H9 (cell line): ENCODE results near the gene HAUS1. TPM values are rescaled to one million over a fixed set of nuclear protein-coding genes. Genes with fewer than 3 reads are reported as not detected.

ENCODE experiments used
- DNase-seq: peaks from one replicate; pipeline ENCODE4 v3.0.0-alpha.2; 2017
- H2AFZ ChIP-seq: one replicate; pipeline ENCODE4 v1.6.1; 2013; ENCODE audit warnings: mild to moderate bottlenecking, low read length, control low read depth, moderate library complexity
- H2AK5ac ChIP-seq: 2 replicates; pipeline ENCODE4 v1.6.1; 2013; ENCODE audit warnings: low read length, control low read depth, mixed read lengths; ENCODE audit not compliant: insufficient read length
- H2BK120ac ChIP-seq: one replicate; pipeline ENCODE4 v1.6.1; 2013; ENCODE audit warnings: low read depth, mild to moderate bottlenecking, low read length, control low read depth, inconsistent platforms; ENCODE audit not compliant: poor library complexity, severe bottlenecking
- H2BK12ac ChIP-seq: 2 replicates; pipeline ENCODE4 v1.6.1; 2013; ENCODE audit warnings: low read length, control low read depth, mixed read lengths, low read depth; ENCODE audit not compliant: insufficient read length
- H2BK15ac ChIP-seq: 2 replicates; pipeline ENCODE4 v1.6.1; 2013; ENCODE audit warnings: low read depth, low read length, control low read depth
- H2BK20ac ChIP-seq: one replicate; pipeline ENCODE4 v1.6.1; 2013; ENCODE audit warnings: low read depth, mild to moderate bottlenecking, low read length, control low read depth, inconsistent platforms; ENCODE audit not compliant: poor library complexity, severe bottlenecking
- H2BK5ac ChIP-seq: 2 replicates; pipeline ENCODE4 v1.6.1; 2013; ENCODE audit warnings: low read length, control low read depth, mixed read lengths; ENCODE audit not compliant: insufficient read length
- H3K14ac ChIP-seq: 2 replicates; pipeline ENCODE4 v1.6.1; 2013; ENCODE audit warnings: low read length, control low read depth; ENCODE audit not compliant: insufficient read depth
- H3K18ac ChIP-seq: 2 replicates; pipeline ENCODE4 v1.6.1; 2013; ENCODE audit warnings: low read depth, mild to moderate bottlenecking, mixed read lengths, low read length, control low read depth; ENCODE audit not compliant: insufficient read length
- H3K23ac ChIP-seq: 2 replicates; pipeline ENCODE4 v1.6.1; 2013; ENCODE audit warnings: low read length, control low read depth, mixed read lengths, low read depth; ENCODE audit not compliant: insufficient read length
- H3K23me2 ChIP-seq: 2 replicates; pipeline ENCODE4 v1.6.1; 2013; ENCODE audit warnings: low read depth, mild to moderate bottlenecking, mixed read lengths, low read length, control low read depth; ENCODE audit not compliant: insufficient read length, poor library complexity, severe bottlenecking
- H3K27ac ChIP-seq: 2 replicates; pipeline ENCODE4 v1.5.1; 2013; ENCODE audit warnings: low read length, control low read depth, mixed read lengths, low read depth; ENCODE audit not compliant: insufficient read length
- H3K27me3 ChIP-seq: 2 replicates; pipeline ENCODE4 v1.6.1; 2013; ENCODE audit warnings: low read length, control low read depth, inconsistent platforms; ENCODE audit not compliant: insufficient read depth
- H3K4ac ChIP-seq: 2 replicates; pipeline ENCODE4 v1.6.1; 2013; ENCODE audit warnings: low read depth, mild to moderate bottlenecking, control low read depth, inconsistent platforms, low read length, moderate library complexity
- H3K4me1 ChIP-seq: 2 replicates; pipeline ENCODE4 v1.6.1; 2013; ENCODE audit warnings: low read length, control low read depth, inconsistent platforms; ENCODE audit not compliant: insufficient read depth
- H3K4me2 ChIP-seq: 2 replicates; pipeline ENCODE4 v1.6.1; 2013; ENCODE audit warnings: low read length, control low read depth, mixed read lengths; ENCODE audit not compliant: insufficient read length, insufficient read depth
- H3K56ac ChIP-seq: 2 replicates; pipeline ENCODE4 v1.6.1; 2013; ENCODE audit warnings: low read depth, mild to moderate bottlenecking, mixed read lengths, low read length, control low read depth; ENCODE audit not compliant: insufficient read length
- H3K79me1 ChIP-seq: 2 replicates; pipeline ENCODE4 v1.6.1; 2013; ENCODE audit warnings: low read depth, mild to moderate bottlenecking, moderate library complexity, low read length, control low read depth, inconsistent platforms; ENCODE audit not compliant: insufficient read depth, poor library complexity, severe bottlenecking
- H3K79me2 ChIP-seq: 2 replicates; pipeline ENCODE4 v1.6.1; 2013; ENCODE audit warnings: low read length, control low read depth, inconsistent platforms; ENCODE audit not compliant: insufficient read depth
- H3K9ac ChIP-seq: 2 replicates; pipeline ENCODE4 v1.6.1; 2013; ENCODE audit warnings: low read length, control low read depth, mixed read lengths; ENCODE audit not compliant: insufficient read length; ENCODE audit errors: extremely low read depth
- H3K9me3 ChIP-seq: one replicate; pipeline ENCODE4 v1.6.1; 2013; ENCODE audit warnings: low read depth, low read length, inconsistent platforms; ENCODE audit not compliant: control insufficient read depth
- H3T11ph ChIP-seq: one replicate; pipeline ENCODE4 v1.6.1; 2013; ENCODE audit warnings: mild to moderate bottlenecking, low read length, control low read depth, inconsistent platforms
- H4K20me1 ChIP-seq: one replicate; pipeline ENCODE4 v1.6.1; 2013; ENCODE audit not compliant: control insufficient read depth, insufficient read length, insufficient read depth
- H4K5ac ChIP-seq: 2 replicates; pipeline ENCODE4 v1.6.1; 2013; ENCODE audit warnings: low read depth, mild to moderate bottlenecking, mixed read lengths, low read length, control low read depth; ENCODE audit not compliant: insufficient read length
- H4K8ac ChIP-seq: replicated peaks from 2 replicates; pipeline ENCODE4 v1.6.1; 2013; ENCODE audit warnings: low read length, control low read depth, mixed read lengths, low read depth; ENCODE audit not compliant: insufficient read length
- H4K91ac ChIP-seq: 2 replicates; pipeline ENCODE4 v1.6.1; 2013; ENCODE audit warnings: low read depth, mild to moderate bottlenecking, moderate library complexity, mixed read lengths, low read length, control low read depth; ENCODE audit not compliant: insufficient read length
- H3K27ac Mint-ChIP-seq, 3 experiments: 2 replicates in 2 of 3; 3 replicates in 1 of 3; pipeline ENCODE4 v1.8.0; 2020 to 2021; ENCODE audit warnings: mixed read lengths in 3 of 3, mild to moderate bottlenecking in 1 of 3, moderate library complexity in 1 of 3
- H3K27me3 Mint-ChIP-seq: 2 replicates; pipeline ENCODE4 v1.8.0; 2021; ENCODE audit warnings: low read depth, mild to moderate bottlenecking, moderate library complexity, mixed read lengths
- H3K36me3 Mint-ChIP-seq, 3 experiments: 2 replicates in 2 of 3; 3 replicates in 1 of 3; pipeline ENCODE4 v1.8.0; 2020 to 2021; ENCODE audit warnings: low read depth in 3 of 3, mixed read lengths in 3 of 3; ENCODE audit not compliant: insufficient read depth in 1 of 3
- H3K4me1 Mint-ChIP-seq, 2 experiments: 2 replicates each; pipeline ENCODE4 v1.8.0; 2020; ENCODE audit warnings: mixed read lengths in 2 of 2
- H3K4me3 Mint-ChIP-seq, 2 experiments: 2 replicates in 1 of 2; 3 replicates in 1 of 2; pipeline ENCODE4 v1.8.0; 2020 to 2021; ENCODE audit warnings: mild to moderate bottlenecking in 2 of 2, mixed read lengths in 2 of 2, moderate library complexity in 1 of 2
- H3K9me3 Mint-ChIP-seq, 2 experiments: 2 replicates in 1 of 2; 3 replicates in 1 of 2; pipeline ENCODE4 v1.8.0; 2020; ENCODE audit warnings: mild to moderate bottlenecking in 2 of 2, mixed read lengths in 2 of 2, moderate library complexity in 1 of 2
- WGBS: extraction: QIAGEN DNeasy Blood & Tissue Kit; methylation state at CpG from one replicate; pipeline ENCODE4 v1.1.7; 2013; ENCODE audit warnings: missing lambda C conversion rate, low lambda C conversion rate, mixed read lengths; ENCODE audit not compliant: insufficient read length; ENCODE audit errors: extremely low coverage; 5-methylcytosine and 5-hydroxymethylcytosine counted together
- total RNA-seq: library from RNA; stranded (reverse); gene quantifications from 2 replicates; pipeline ENCODE4 v1.2.1, GENCODE V29; 2021
- TF ChIP-seq, protein P1 (sequence below): fragments of 200-600 bp; sonication (generic); conservative IDR thresholded peaks from 3 replicates; pipeline ENCODE4 v1.8.0; 2021; ENCODE audit warnings: antibody characterized with exemption, mild to moderate bottlenecking

Gene HAUS1
- total RNA-seq, 1 experiment from 2014 or later, result 87.0 TPM

- Histone ChIP-seq H3K4me2 (no peak overlapping the region), H2BK12ac (no peak overlapping the region), H3T11ph (no peak overlapping the region), H3K56ac (no peak overlapping the region), H4K5ac (no peak overlapping the region), H2BK5ac (no peak overlapping the region), H3K18ac (no peak overlapping the region), H3K9me3 (no peaks in the 10 kb centered on the region), H2AK5ac (no peak overlapping the region), H3K27ac (no peak overlapping the region), H2BK15ac (no peak overlapping the region), H2BK20ac (no peak overlapping the region), H2BK120ac (no peak overlapping the region), H4K91ac (no peak overlapping the region), H4K8ac (no peak overlapping the region), H3K79me1 (no peaks in the 10 kb centered on the region), H4K20me1 (no peaks in the 10 kb centered on the region), H3K23me2 (no peaks in the 10 kb centered on the region), H3K14ac (no peak overlapping the region), H3K23ac (no peak overlapping the region), H3K4me1 (peaks cover 6% of the 10 kb centered on the region; the same call in 1 of the 2 replicates), H3K27me3 (no peaks in the 10 kb centered on the region), H2AFZ (no peak overlapping the region), H3K79me2 (no peaks in the 10 kb centered on the region), H3K9ac (no peak overlapping the region), H3K4ac (no peak overlapping the region)
- H3K36me3 Mint-ChIP-seq, result no peaks in the 10 kb centered on the region
- peak; percentile 76 for DNase-seq
- WGBS, result no CpG with 5 or more reads among the region's 2 CpGs
- TF ChIP-seq, protein P1, sequence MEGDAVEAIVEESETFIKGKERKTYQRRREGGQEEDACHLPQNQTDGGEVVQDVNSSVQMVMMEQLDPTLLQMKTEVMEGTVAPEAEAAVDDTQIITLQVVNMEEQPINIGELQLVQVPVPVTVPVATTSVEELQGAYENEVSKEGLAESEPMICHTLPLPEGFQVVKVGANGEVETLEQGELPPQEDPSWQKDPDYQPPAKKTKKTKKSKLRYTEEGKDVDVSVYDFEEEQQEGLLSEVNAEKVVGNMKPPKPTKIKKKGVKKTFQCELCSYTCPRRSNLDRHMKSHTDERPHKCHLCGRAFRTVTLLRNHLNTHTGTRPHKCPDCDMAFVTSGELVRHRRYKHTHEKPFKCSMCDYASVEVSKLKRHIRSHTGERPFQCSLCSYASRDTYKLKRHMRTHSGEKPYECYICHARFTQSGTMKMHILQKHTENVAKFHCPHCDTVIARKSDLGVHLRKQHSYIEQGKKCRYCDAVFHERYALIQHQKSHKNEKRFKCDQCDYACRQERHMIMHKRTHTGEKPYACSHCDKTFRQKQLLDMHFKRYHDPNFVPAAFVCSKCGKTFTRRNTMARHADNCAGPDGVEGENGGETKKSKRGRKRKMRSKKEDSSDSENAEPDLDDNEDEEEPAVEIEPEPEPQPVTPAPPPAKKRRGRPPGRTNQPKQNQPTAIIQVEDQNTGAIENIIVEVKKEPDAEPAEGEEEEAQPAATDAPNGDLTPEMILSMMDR, result peak; percentile 83
- peaks cover 25 to 39% of the 10 kb centered on the region in 2 experiments for H3K4me1 Mint-ChIP-seq
- no peak overlapping the region for H3K27ac Mint-ChIP-seq
- H3K27me3 Mint-ChIP-seq, result peaks cover 2% of the 10 kb centered on the region; the same call in 1 of the 2 replicates
- H3K4me3 Mint-ChIP-seq, result no peak overlapping the region
- no peaks in the 10 kb centered on the region; a peak in 1 of 5 replicates for H3K9me3 Mint-ChIP-seq
Measured at GRCh38 chr18:46148810-46149209, 44.6 kb downstream of the HAUS1 start.
